CD4-positive, alpha-beta T cell (primary cell): ENCODE measurements around the gene SPAG7. TPM values are rescaled to one million over a fixed set of nuclear protein-coding genes. Genes with fewer than 3 reads are reported as not detected.

Source experiments
- ATAC-seq: fragments of 200-7000 bp; cut with Tn5 transposase; one replicate; pipeline ENCODE4 v1.10.0; 2022; ENCODE audit warnings: mild to moderate bottlenecking; ENCODE audit not compliant: poor library complexity
- CTCF ChIA-PET: fragments of 350-600 bp; sonication (Branson Sonifier 250); formaldehyde crosslinking; loops from one replicate; lab custom pipeline; 2021; ENCODE audit warnings: antibody characterized with exemption, inconsistent platforms; lab: Charles Lee
- POLR2A ChIA-PET: fragments of 350-600 bp; sonication (Branson Sonifier 250); formaldehyde crosslinking; loops from one replicate; lab custom pipeline; 2021; ENCODE audit warnings: antibody characterized with exemption, inconsistent platforms; lab: Charles Lee
- DNase-seq, 14 experiments: peaks; one replicate each; pipeline ENCODE4 v3.0.0-alpha.2; 2013 to 2020; ENCODE audit warnings: mixed read lengths in 2 of 14
- H3K27ac ChIP-seq, 2 donors: one replicate each; pipeline versions ENCODE4 v1.5.1 to v1.7.0; 2013; ENCODE audit warnings: low read length in 2 of 2, low read depth in 1 of 2, mild to moderate bottlenecking in 1 of 2
- H3K27me3 ChIP-seq, 2 experiments: 1 replicate in 1 of 2; 2 replicates in 1 of 2; pipeline versions ENCODE4 v1.6.1 to v1.7.0; 2013; ENCODE audit warnings: low read length in 2 of 2, control low read depth in 1 of 2, mild to moderate bottlenecking in 1 of 2, moderate library complexity in 1 of 2; ENCODE audit not compliant: insufficient read depth in 2 of 2, control insufficient read depth in 1 of 2
- H3K36me3 ChIP-seq: one replicate; pipeline ENCODE4 v1.6.1; 2013; ENCODE audit warnings: low read length, control low read depth; ENCODE audit not compliant: insufficient read depth
- H3K4me1 ChIP-seq: one replicate; pipeline ENCODE4 v1.6.1; 2013; ENCODE audit warnings: low read length, control low read depth; ENCODE audit not compliant: insufficient read depth
- H3K4me3 ChIP-seq: one replicate; pipeline ENCODE4 v1.5.1; 2013; ENCODE audit warnings: mild to moderate bottlenecking, low read length, moderate library complexity
- H3K9me3 ChIP-seq, 2 experiments: 1 replicate in 1 of 2; 2 replicates in 1 of 2; pipeline versions ENCODE4 v1.6.1 to v1.7.0; 2013; ENCODE audit warnings: low read length in 2 of 2, mild to moderate bottlenecking in 2 of 2, control low read depth in 1 of 2, moderate library complexity in 1 of 2; ENCODE audit not compliant: control insufficient read depth in 1 of 2, insufficient read depth in 1 of 2
- H3K27ac Mint-ChIP-seq: one replicate; pipeline ENCODE4 v1.8.0; 2020; ENCODE audit warnings: mixed read lengths
- H3K27me3 Mint-ChIP-seq: one replicate; pipeline ENCODE4 v1.8.0; 2021; ENCODE audit warnings: mixed read lengths
- H3K36me3 Mint-ChIP-seq: one replicate; pipeline ENCODE4 v1.8.0; 2021; ENCODE audit warnings: low read depth, mixed read lengths
- H3K4me1 Mint-ChIP-seq: one replicate; pipeline ENCODE4 v1.8.0; 2021; ENCODE audit warnings: low read depth, mixed read lengths
- H3K4me3 Mint-ChIP-seq: one replicate; pipeline ENCODE4 v1.8.0; 2020; ENCODE audit warnings: mild to moderate bottlenecking, mixed read lengths
- H3K9me3 Mint-ChIP-seq: one replicate; pipeline ENCODE4 v1.8.0; 2020; ENCODE audit warnings: mixed read lengths
- CTCF ChIP-seq: fragments of 200-600 bp; IDR thresholded peaks from one replicate; pipeline ENCODE4 v1.8.0; 2022; ENCODE audit warnings: antibody characterized with exemption, mild to moderate bottlenecking
- intact Hi-C, 2 experiments: fragments of 100-400 bp; cut with DNase I in 1 of 2; cut with micrococcal nuclease in 1 of 2; formaldehyde crosslinking; loops; one replicate each; pipeline versions ENCODE4 v1.15.1 to v1.9.0; 2023 to 2025; cut with DNase I, micrococcal nuclease
- microRNA-seq: library from miRNA; unstranded; fragments of <30 nt; microRNA quantifications from one replicate; pipeline ENCODE4 v1.2.0, GENCODE V29; 2021; ENCODE audit warnings: borderline microRNAs expressed, borderline replicate concordance
- total RNA-seq, 174 experiments: library from RNA in 2 of 174; stranded (reverse) in 2 of 174; gene quantifications; one replicate each; pipeline ENCODE4 v1.2.3 and lab custom pipeline; 2021 to 2026

Gene SPAG7
- total RNA-seq, 2 experiments from 2014 or later, result 30.2 to 30.9 TPM

GRCh38 chr17:4913994-4914393, 53.6 kb downstream of the SPAG7 start:
- H3K9me3 Mint-ChIP-seq, result no peaks in the 10 kb centered on the region

More at GRCh38 chr17:4913994-4914393, 53.6 kb downstream of the SPAG7 start:
- DNase-seq (no peak), ATAC-seq (no peak)
- H3K4me1 Mint-ChIP-seq, result no peaks in the 10 kb centered on the region
- CTCF ChIA-PET, result interaction anchor here (0.6 kb wide), 1 partner anchor 89 kb away, joined by 3 read pairs; no protein-coding TSS in a partner anchor
- H3K27ac Mint-ChIP-seq, result no peak overlapping the region
- H3K36me3 ChIP-seq, result no peaks in the 10 kb centered on the region
- POLR2A ChIA-PET, result interaction anchor here (1.1 to 1.5 kb wide), 2 partner anchors 54 to 83 kb away, joined by 3 to 4 read pairs; partner anchors contain the start of gene SPAG7
- intact Hi-C loops, result no loop called here
- no peaks in the 10 kb centered on the region for H3K27me3 ChIP-seq
- no peak overlapping the region for H3K4me3 ChIP-seq
- H3K4me1 ChIP-seq, result peaks cover 8% of the 10 kb centered on the region
- no peaks in the 10 kb centered on the region for H3K27me3 Mint-ChIP-seq
- no peak for TF ChIP-seq CTCF
- no peaks in the 10 kb centered on the region for H3K9me3 ChIP-seq
- H3K4me3 Mint-ChIP-seq, result no peak overlapping the region
- no peaks in the 10 kb centered on the region for H3K36me3 Mint-ChIP-seq
- H3K27ac ChIP-seq, result no peak overlapping the region

Small RNA genes within 50 kb of the gene (microRNA-seq; reads per million reads assigned to microRNA genes)
- gene MIR6864 (not detected), gene MIR6865 (not detected)

Other genes with a start within 250 kb of the SPAG7 start
- gene MED11, start 236.4 kb downstream of the SPAG7 start, total RNA-seq, result 1 to 10 TPM; 2.3 to 3.0 TPM
- 1 to 10 TPM; 3.1 to 3.3 TPM for gene ZMYND15, start 228.0 kb downstream of the SPAG7 start, total RNA-seq
- gene CXCL16, start 227.9 kb downstream of the SPAG7 start, total RNA-seq, result 10 to 100 TPM; 24.8 to 25.8 TPM
- gene TM4SF5, start 195.9 kb downstream of the SPAG7 start, total RNA-seq, result not detected
- not detected for gene VMO1, start 181.5 kb downstream of the SPAG7 start, total RNA-seq
- gene GLTPD2, start 178.9 kb downstream of the SPAG7 start, total RNA-seq, result not detected
- gene PSMB6, start 171.7 kb downstream of the SPAG7 start, total RNA-seq, result 10 to 100 TPM; 44.3 to 52.7 TPM
- 10 to 100 TPM; 10.2 to 10.7 TPM for gene PLD2, start 160.7 kb downstream of the SPAG7 start, total RNA-seq
- gene MINK1, start 134.5 kb downstream of the SPAG7 start, total RNA-seq, result 100 to 1,000 TPM; 163 to 171 TPM
- 10 to 100 TPM; 28.9 to 30.5 TPM for gene C17orf107, start 68.3 kb downstream of the SPAG7 start, total RNA-seq
- 1 to 10 TPM; 3.2 to 3.7 TPM for gene CHRNE, start 64.7 kb downstream of the SPAG7 start, total RNA-seq
- gene GP1BA, start 35.5 kb downstream of the SPAG7 start, total RNA-seq, result not detected
- 10 to 100 TPM; 20.8 to 21.9 TPM for gene SLC25A11, start 27.8 kb downstream of the SPAG7 start, total RNA-seq
- 10 to 100 TPM; 59.3 to 62.8 TPM for gene RNF167, start 27.5 kb downstream of the SPAG7 start, total RNA-seq
- gene PFN1, start 19.3 kb downstream of the SPAG7 start, total RNA-seq, result 100 to 1,000 TPM; 349 to 362 TPM
- 10 to 100 TPM; 17.2 to 20.5 TPM for gene ENO3, start 16.7 kb downstream of the SPAG7 start, total RNA-seq
- 10 to 100 TPM; 41.6 to 51.3 TPM for gene CAMTA2, start 19.9 kb upstream of the SPAG7 start, total RNA-seq
- gene INCA1, start 29.7 kb upstream of the SPAG7 start, total RNA-seq, result under 1 TPM in 1 of 2 experiments, not detected in 1; 0.19 TPM
- gene KIF1C, start 30.1 kb upstream of the SPAG7 start, total RNA-seq, result 10 to 100 TPM; 10.2 to 12.2 TPM
- gene SLC52A1, start 67.6 kb upstream of the SPAG7 start, total RNA-seq, result under 1 TPM in 1 of 2 experiments, not detected in 1; 0.17 TPM
- 1 to 10 TPM; 2.4 TPM for gene ZFP3, start 110.7 kb upstream of the SPAG7 start, total RNA-seq
- gene ZNF232, start 144.1 kb upstream of the SPAG7 start, total RNA-seq, result 1 to 10 TPM; 2.1 to 3.6 TPM
- under 1 TPM; 0.05 to 0.08 TPM for gene USP6, start 148.2 kb upstream of the SPAG7 start, total RNA-seq
- gene ZNF594, start 224.1 kb upstream of the SPAG7 start, total RNA-seq, result 1 to 10 TPM; 2.2 to 3.1 TPM